Stimulated activated CD8-positive, alpha-beta memory T cell treated with anti-CD3 and anti-CD28 coated beads, Interleukin-4, amount 100 ng/mL, for 48 hours (primary cell): ENCODE measurements around the gene ZNG1F.
A peak's percentile ranks its signal among the peaks of the same experiment; 100 is the strongest.
"Not testable (repeated sequence)": the region's sequence is repeated elsewhere in the genome, so short reads cannot be mapped to it uniquely, and the experiment has no call there.

ENCODE experiments used
- DNase-seq: peaks from one replicate; pipeline ENCODE4 v3.0.0-alpha.2; 2020

The ZNG1F gene

DNA sequence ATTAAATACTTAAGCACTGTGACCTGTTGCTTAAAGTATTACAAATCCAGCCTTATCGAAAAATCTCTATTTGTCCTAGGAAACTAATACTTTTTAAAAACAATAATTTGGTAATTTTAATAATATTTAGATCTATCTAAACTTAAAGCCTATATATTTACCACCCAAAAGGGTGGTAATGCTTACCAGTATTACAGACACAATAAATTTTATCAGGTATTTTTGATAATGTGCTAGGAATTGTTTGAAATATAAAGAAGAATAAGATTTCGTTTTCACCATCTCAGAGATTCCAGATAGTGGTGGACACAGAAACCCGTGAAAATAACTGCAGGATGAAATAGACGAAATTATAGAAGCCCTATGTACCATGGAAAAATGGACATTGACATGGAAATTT is 68.4 kb downstream of the ZNG1F start:
- not testable (repeated sequence) for DNase-seq

DNA sequence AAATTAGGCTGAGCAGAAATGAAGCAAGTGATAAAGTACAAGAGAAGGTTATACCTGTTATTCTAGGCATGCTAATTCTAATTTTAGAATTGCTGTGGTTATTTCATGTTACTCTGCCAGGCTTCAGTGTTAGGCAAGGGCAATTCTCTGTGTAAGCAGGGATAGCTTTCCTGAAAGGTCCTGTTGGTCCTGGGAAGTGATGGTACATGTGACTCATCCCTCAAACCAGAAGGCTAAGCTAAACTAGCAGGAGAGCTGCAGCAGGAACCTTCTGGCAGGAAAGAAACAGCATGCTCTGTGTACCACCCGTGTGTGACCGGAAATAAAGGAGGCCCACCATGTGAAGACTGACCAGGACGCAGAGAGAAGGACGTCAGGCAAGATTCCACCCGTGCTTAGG is 69.4 kb downstream of the ZNG1F start:
- not testable (repeated sequence) for DNase-seq

DNA sequence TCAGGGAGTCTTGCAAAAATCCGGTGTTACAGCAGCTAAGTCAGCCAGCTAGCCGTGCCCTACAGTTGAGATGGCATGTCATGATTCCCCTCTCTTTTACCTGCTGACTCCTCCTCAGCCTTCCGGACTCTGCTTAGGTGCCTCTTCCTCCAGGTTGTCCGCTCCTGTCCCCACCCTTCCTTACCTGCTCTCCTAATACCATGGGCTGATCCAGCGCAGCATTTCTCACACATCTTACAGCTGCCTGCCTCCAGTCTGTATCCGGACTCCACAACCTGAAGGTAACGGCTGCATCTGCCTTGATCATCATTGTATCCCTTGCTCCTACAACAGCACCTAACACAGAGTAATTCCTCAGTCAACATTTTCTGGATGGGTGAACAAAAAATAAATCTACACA is 69.8 kb downstream of the ZNG1F start:
- not testable (repeated sequence) for DNase-seq

DNA sequence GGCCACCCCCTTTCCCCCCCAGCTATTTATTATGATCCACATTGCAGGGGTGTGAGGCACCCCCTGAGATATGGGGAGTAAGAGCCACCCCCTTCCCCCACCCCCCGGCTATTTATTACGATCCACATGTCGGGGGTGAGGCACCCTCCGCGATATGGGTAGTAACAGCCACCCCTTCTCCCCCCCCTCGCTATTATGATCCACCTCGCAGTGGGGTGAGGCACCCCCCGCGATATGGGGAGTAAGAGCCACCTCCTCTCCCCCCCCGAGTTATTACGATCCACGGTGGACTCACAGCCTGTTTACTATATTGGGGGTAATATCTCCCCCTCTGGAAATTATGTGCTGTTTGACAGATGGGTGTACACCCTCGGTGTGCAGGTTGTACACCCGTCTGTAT is 75.8 kb downstream of the ZNG1F start:
- not testable (repeated sequence) for DNase-seq

DNA sequence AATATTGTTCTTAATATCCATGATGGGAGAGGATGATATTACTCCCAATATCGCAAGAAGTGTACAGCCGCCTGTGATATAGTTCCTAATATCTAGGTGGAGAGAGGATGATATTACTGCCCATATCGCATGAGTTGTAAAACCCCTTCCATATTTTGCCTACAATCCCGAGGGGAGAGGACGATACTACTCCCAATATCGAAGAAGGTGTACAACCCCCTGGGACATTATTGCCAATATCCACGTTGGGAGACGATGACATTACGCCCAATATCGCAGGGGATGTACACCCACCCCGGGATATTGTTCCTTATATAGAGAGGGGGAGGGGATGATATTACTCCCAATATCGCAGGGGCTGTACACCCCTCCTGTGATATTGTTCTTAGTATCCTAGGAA is 77.7 kb downstream of the ZNG1F start:
- not testable (repeated sequence) for DNase-seq

DNA sequence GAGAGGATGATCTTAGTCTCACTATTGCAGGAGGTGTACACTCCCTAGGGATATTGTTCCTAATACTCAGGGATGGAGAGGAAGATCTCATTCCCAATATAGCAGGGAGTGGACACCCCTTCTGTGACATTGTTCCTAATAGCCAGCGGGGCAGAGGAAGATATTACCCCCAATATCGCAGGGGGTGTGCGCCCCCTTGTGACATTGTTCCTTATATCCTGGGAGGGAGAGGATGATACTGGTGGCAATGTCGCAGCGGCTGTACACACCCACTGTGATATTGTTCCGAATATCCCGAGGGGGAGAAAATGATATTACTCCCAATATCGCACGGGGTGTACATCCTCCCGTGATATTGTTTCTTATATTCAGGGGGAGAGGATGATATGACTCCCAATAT is 78.2 kb downstream of the ZNG1F start:
- peak; percentile 36 for DNase-seq

DNA sequence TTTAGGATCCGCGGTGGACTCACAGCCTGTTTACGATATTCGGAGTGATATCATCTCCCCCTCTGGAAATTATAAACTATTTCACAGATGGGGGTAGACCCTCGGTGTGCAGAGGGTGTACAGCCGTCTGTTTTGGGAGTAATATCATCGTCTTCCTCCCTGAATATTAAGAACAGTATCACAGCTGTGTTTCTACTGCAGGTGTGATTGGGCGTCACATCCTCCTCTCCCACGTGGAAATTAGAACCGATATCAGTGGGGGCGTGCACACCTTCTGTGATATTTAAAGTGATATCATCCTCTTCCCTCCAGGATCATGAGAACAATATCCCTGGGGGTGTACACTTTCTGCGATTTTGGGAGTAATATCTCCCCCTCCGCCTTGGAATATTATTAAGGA is 79.9 kb downstream of the ZNG1F start:
- not testable (repeated sequence) for DNase-seq

DNA sequence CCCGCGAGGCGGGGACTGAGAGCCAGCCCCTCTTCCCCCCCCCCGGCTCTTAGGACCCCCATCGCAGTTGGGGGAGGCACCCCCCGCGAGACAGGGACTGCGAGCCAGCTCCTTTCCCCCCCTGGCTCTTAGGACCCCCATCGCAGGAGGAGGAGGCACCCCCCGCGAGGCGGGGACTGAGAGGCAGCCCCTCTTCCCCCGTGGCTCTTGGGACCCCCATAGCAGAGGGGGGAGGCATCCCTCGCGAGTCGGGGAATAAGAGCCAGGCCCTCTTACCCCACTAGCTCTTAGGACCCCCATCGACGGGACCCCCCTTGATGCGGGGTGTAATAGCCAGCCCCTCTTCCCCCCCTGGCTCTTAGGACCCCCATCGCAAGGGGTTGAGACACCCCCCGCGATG is 80.3 kb downstream of the ZNG1F start:
- DNase-seq: not testable (repeated sequence)

DNA sequence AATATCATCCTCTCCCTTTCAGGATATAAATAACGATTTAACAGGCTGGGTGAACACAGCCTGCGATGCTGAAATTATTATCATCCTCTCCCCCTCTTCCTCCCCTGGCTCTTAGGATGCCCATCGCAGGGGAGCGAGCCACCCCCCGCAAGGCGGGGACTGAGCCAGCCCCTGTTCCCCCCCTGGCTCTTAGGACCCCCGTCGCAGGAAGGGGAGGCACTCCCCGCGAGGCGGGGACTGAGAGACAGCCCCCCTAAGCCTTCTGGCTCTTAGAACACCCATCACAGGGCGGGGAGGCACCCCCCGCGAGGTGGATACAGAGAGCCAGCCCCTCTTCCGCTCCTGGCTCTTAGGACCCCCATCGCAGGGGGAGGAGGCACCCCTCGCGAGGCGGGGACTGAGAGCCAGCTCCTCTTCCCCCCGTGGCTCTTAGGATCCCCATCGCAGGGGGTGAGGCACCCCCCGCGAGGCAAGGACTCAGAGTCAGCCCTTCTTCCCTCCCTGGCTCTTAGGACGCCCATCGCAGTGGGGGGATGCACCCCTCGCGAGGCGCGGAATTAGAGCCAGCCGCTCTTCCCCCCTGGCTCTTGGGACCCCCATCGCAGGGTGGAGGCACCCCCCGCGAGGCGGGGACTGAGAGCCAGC is 82.5 kb downstream of the ZNG1F start:
- DNase-seq: not testable (repeated sequence)

DNA sequence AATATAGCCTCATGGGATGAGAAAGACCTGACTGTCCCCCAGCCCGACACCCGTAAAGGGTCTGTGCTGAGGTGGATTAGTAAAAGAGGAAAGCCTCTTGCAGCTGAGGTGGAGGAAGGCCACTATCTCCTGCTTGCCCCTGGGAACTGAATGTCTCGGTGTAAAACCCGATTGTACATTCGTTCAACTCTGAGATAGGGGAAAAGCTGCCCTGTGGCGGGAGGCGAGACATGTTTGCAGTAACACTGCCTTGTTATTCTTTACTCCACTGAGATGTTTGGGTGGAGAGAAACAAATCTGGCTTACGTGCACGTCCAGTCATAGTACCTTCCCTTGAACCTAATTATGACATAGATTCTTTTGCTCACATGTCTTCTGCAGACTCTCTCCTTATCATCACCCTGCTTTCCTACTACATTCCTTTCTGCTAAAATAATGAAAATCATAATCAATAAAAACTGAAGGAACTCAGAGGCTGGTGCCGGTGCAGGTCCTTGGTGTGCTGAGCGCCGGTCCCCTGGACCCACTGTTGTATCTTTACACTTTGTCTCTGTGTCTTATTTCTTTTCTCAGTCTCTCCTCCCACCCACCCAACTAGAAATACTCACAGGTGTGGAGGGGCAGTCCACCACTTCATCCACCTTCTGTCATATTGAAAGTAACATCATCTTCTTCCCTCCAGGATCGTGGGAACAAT is 83.4 kb downstream of the ZNG1F start:
- DNase-seq: not testable (repeated sequence)

DNA sequence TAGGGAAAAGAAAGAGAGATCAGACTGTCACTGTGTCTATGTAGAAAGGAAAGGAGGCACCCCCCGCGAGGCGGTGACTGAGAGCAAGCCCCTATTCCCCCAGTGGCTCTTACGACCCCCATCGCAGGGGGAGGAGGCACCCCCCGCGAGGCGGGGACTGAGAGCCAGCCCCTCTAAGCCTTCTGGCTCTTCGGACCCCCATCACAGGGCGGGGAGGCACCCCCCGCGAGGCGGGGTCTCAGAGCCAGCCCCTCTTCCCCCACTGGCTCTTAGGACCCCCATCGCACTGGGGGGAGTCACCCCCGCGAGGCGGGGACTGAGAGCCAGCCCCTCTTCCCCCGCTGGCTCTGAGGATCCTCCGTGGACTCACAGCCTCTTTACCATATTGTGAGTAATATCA is 84.6 kb downstream of the ZNG1F start:
- not testable (repeated sequence) for DNase-seq

DNA sequence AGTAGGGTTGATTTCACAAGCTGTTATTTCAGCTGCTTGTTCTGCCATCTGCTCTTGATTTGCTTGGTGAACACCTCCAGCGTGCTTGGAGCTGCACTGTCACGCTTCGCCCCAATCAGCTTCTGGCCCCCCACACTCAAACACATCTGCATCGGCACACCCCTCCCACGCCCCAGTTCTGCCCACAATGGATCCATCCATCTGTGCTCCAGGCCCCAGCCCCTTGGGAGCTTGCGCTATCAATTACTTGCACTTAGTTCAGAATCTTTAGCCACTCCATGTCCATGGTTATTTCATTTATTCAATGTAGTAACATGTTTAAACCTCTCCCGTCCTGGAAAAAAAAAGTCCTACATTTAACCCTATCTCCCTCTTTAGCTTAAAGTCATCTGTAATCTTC is 88.6 kb downstream of the ZNG1F start:
- DNase-seq: not testable (repeated sequence)

DNA sequence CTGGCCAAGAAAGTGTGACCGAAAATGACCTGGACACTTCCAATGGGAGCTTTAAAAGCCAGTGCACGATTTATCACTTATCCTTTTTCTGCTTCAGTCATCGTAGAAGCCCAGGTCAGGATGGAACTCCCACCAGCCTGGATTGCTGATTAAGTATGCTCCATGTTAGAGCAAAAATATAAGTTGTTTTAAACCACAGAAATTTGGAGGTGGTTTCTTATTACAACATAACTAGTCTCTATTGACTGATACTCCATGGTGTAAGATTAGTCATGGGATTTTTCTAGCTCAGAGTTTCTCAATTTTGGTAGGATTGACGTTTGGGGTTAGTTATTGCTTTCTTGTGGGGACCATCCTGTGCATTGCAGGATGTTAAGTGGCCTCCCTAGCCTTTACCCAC is 90.4 kb downstream of the ZNG1F start:
- DNase-seq: not testable (repeated sequence)

DNA sequence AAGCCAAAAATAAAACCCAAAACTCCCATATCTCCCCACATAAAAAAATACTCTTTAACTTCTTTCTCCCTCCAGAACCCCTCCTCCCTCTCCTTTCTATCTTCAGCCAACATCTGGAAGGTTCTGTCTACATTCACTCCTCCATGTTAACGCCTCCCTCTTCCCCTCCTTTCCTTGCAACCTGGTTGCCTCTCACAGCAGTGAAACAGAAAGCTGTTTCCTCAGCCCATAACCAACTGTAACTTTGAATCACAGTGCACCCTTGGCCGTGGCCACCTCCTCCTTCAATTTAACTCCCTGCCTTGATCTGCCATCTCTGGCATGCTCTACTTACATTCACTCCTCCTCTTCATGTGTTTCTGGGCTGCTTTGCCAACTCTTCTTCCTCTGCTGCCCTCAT is 94.1 kb downstream of the ZNG1F start:
- DNase-seq: not testable (repeated sequence)

DNA sequence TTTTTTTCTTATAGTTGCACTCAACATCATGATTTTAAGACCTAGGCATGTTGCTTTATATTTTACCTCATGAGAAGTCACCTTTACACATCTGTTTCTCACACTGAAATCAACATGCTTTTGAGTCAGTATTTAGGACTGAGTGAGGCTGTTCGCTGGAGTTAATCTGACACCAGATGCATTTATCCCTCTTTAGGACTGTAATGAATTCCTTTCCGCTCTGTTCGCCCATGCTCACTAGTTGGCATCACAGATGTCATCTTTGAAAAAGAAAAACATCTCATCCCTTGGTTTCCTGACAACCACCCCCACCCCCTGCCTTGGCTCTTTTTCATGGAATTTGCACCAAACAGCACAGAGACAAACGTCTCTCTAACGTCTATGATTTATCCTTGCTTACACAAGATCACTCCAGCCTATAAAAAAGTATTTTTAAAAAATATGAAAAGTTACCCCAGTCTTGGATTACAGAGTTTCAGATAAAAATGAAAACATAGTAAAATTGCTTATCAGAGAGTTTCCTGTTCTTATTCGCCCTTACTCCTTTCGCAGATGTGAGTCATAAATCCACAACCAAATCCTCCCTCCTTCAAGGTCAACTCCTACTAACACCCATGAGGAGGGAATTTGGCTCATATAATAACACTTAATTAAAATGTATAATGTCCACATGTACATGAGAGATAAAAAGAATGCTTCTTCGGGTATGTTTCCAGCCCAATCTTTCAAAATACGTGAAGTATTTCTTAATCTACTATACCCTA is 94.9 kb downstream of the ZNG1F start:
- DNase-seq: not testable (repeated sequence)

DNA sequence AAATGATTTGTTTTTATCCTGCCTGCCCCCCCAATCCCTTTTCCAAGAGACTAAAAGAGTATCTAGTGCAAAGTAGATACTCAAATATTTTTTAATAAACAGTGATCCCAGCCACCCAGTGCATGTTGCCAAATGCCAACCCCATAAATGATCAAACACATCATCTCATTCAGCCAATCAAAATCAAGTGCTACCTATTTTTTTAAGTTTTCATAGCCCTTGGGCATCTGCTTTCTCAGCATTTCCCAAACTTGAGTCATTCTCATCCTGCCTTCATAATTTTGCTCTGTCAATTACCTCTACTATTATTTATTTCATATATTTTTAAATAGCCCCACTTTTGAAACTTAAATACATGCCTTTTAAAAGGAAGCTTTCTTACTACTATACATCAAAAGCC is 98.2 kb downstream of the ZNG1F start:
- DNase-seq: not testable (repeated sequence)

DNA sequence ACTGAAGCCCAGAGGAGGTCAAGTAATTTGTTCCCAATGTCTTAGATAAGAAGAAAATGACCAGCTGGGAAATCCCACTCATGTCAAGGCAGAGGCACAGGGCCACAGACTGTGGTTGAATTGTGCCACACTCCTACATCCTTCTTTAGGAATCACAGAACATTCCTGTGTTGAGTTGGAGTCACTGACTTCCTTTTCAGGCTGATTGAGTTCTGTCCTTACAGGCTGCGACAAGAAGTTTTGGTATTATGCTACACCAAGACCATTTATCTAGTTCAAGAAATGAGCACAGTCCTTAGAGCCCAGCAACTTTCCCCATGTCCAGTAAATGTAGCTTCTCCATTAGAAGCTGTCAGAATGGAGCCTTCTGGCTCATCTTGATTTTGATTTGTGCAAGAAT is 98.7 kb downstream of the ZNG1F start:
- DNase-seq: not testable (repeated sequence)

DNA sequence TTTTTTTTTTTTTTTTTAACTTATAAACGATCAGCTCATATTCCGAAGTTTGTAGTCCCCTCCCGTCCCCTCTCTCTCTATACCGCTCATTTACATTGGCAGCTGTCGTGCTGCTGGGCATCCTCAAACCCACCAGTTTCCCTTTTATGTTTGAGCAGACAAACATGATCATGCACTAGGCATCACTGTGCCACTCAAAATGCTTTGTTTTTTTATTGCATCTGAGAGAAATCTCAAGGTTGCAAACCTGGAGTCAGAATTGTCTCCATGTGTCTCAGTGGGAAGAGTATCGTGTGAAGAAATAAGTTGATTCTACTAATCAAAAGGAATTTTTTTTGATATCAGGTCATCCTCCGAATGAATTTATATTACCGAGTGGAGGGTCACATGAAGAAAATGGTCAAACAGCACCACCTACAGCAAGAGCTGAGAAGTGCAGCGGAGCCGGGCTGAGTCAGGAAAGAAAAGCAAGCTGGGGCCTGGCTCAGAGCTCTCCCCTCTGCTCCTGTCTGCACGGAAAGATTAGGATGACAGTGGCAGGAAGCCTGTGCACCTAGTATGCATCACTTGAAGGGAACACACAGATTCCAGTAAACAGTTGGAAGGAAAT is 100.6 kb downstream of the ZNG1F start:
- DNase-seq: not testable (repeated sequence)

DNA sequence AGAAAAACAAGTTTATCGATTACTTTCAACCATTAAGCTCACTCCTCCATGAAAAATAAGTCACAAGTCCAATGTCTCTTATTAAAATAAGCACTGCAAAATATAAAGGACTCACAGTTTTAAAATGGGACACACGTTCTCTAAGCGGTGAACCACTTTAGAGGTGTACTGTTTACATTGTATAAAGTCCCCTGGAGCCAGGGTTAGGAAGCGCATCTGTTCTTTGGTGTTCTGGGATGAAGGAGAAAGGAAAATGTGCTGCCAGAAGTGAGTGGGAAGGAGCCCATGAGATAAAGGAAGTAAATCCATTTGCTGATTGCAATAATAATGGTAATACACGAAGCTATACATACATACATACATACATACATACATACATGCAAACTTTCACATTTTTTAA is 101.2 kb downstream of the ZNG1F start:
- not testable (repeated sequence) for DNase-seq

DNA sequence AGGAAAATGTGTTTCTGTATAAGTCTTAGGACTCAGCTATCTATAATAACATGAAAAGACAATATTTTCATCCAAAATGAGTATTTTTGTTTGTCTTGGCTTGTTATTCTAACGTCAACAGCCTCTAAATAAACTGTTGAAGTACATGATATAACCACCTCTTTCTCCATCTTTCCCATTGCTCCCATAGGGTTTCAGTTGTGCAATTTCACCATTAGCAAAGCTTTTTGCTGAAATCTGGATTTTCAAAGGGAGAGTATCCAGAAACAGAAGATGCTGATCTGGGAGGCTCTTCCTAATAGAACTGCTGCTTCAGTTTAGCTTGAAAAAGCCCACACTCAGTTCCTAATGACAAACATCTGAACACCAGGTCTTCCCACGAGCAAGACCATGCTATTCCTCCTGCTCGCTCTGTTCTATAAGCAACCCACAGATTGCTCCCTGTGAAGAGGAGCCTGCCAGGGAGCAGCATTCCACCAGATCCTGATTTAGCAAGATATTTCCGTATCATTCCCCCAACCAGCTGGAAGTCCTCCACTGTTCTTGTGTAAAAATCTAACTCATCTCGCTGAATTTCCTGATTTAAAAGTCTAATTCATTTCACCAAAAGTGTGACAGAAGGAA is 101.8 kb downstream of the ZNG1F start:
- not testable (repeated sequence) for DNase-seq

DNA sequence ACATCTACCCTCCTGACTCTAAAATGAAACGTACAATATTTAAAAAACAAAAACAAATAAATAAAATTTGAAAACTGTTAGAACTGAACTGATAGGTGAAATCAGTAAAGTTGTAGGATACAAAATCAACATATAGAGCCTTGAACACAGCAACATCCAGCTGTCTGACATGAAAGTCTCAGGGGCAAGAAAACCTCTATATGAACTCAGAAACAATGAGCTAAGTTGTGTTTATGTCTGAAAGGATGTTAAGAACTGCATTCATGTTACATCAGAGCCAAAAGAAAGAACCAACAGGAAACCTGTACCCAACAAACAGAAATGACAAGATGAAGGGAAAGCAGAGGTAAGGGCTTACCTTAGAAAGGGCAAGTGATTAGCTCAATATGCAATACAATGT is 102.4 kb downstream of the ZNG1F start:
- DNase-seq: not testable (repeated sequence)

DNA sequence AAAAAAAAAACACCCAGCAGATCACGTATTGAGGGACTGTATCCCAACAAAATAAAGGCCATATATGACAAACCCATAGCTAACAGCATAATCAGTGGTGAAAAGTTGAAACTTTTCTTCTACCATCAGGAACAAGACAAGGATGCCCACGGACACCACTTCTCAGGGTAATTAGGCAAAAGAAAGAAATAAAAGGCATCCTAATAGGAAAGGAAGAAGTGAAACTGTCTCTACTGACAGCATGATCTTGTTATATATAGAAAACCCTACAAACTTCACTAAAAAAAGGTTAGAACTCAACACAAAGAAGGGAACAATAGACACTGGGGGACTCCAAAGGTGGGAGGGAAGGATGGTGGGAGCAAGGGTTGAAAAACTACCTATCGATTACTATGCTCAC is 102.9 kb downstream of the ZNG1F start:
- DNase-seq: not testable (repeated sequence)

DNA sequence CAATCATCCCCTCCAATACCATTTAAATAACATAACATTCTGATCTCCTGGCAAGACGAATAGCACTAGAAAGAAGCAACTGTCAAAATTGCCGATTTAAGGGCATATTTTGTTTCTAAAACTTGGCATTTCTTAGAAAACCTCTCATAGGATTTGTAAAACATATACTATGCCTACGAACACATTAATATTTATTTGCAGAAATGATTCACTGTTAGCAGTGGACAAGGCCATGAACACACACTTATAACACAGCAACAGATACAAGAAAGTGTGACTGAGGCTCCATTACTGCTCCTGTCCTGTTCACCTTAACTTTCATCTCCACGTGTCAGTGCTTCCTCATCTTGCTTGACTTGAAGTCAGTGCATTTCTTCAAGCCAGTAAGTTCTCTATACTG is 106.8 kb downstream of the ZNG1F start:
- DNase-seq: not testable (repeated sequence)
